Prostate gland (tissue), 2 donors: ENCODE measurements around the gene RIOK3.

Experiments used
- POLR2A ChIP-seq: fragments of 450-650 bp; IDR thresholded peaks from one replicate; pipeline ENCODE4 v1.6.1; 2016; ENCODE audit warnings: antibody characterized with exemption, mild to moderate bottlenecking
- TF ChIP-seq, protein P1 (sequence below), 4 experiments: fragments of 200-600 bp in 2 of 4; fragments of 450-650 bp in 2 of 4; sonication (generic) in 2 of 4; IDR thresholded peaks; 1 replicate in 3 of 4; 2 replicates in 1 of 4; pipeline ENCODE4 v1.5.1; 2016 to 2019; ENCODE audit warnings: antibody characterized with exemption in 4 of 4, mild to moderate bottlenecking in 2 of 4, moderate library complexity in 2 of 4

DNA sequence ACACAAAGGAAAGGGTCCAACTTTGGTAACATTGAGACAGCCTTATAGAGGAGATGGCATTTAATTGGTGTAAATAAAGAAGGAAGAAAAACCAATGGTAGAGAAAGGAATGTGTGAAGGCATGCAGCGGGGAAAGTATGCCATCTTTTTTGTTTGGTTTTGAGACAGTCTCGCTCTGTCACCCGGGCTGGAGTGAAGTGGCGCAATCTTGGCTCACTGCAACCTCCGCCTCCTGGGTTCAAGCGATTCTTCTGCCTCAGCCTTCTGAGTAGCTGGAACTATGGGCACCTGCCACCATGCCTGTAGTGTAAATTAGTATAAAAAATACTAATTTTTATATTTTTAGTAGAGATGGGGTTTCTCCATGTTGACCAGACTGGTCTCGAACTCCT is 6.4 kb downstream of the RIOK3 start:
- no peak for TF ChIP-seq POLR2A
- TF ChIP-seq, protein P1, sequence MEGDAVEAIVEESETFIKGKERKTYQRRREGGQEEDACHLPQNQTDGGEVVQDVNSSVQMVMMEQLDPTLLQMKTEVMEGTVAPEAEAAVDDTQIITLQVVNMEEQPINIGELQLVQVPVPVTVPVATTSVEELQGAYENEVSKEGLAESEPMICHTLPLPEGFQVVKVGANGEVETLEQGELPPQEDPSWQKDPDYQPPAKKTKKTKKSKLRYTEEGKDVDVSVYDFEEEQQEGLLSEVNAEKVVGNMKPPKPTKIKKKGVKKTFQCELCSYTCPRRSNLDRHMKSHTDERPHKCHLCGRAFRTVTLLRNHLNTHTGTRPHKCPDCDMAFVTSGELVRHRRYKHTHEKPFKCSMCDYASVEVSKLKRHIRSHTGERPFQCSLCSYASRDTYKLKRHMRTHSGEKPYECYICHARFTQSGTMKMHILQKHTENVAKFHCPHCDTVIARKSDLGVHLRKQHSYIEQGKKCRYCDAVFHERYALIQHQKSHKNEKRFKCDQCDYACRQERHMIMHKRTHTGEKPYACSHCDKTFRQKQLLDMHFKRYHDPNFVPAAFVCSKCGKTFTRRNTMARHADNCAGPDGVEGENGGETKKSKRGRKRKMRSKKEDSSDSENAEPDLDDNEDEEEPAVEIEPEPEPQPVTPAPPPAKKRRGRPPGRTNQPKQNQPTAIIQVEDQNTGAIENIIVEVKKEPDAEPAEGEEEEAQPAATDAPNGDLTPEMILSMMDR (IDR thresholded peaks at IDR 0.05): no peak
